EL (cell line): ENCODE measurements around the gene PPM1L.

Source experiments
- DNase-seq: peaks from one replicate; pipeline ENCODE4 v3.0.0-alpha.2; 2016

The PPM1L gene

GRCh38 chr3:161107311-161107710, 351.3 kb downstream of the PPM1L start:
- DNase-seq: no peak

DNA sequence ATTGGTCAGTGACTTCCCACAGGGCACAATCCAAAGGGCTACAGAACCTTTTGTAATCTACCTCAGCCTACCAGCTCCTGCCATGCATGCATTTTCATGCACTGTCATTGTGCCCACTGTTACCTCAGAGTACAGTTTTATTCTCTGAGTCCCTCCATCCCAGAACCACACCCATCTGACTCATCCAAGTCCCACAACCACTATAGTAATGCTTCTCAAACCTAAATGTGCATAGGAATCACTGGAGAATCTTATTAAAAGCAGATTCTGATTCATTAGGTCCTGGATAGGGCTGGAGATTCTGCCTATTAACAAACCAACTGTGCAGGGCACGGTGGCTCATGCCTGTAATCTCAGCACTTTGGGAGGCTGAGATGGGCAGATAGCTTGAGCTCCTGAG, 352.8 kb downstream of the PPM1L start:
- DNase-seq: peak; percentile 51

GRCh38 chr3:161117646-161118045, 361.6 kb downstream of the PPM1L start:
- no peak for DNase-seq

GRCh38 chr3:161126495-161126894, 370.5 kb downstream of the PPM1L start:
- no peak for DNase-seq
